B cell (primary cell): ENCODE measurements around the gene SAMD4B.

ENCODE experiments used
- CTCF ChIP-seq: fragments of 200-600 bp; IDR thresholded peaks from one replicate; pipeline ENCODE4 v1.8.0; 2022; ENCODE audit warnings: antibody characterized with exemption, mild to moderate bottlenecking
- EZH2 ChIP-seq: IDR thresholded peaks from 2 replicates; pipeline ENCODE4 v1.6.1; 2012; ENCODE audit warnings: borderline replicate concordance, low read depth, mild to moderate bottlenecking, moderate library complexity, low read length; ENCODE audit not compliant: insufficient read depth, poor library complexity, severe bottlenecking

DNA sequence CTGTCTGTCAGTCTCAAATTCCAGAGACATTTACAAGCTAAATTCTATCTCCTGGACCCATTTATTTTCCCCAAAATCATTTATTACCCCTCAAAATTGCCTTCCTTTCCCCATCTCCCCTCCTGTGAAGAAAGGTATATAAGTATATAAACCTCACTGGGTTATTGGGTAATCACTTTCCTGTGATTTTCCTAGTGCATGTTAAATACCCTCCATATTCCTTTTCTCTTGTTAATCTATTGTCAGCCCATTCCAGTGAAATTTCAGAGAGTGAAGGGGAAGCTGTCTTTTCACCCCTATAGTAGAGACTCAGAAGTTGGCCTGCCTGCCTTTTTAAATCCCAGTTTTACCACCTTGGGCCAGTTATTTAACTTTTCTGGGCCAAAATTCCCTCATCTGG is 36.1 kb upstream of the SAMD4B start:
- TF ChIP-seq CTCF, result no peak
- TF ChIP-seq EZH2, result no peak
